HG02884 (cell line): Measurements from ENCODE around the gene DPP9.
"Not testable (repeated sequence)": the region's sequence is repeated elsewhere in the genome, so short reads cannot be mapped to it uniquely, and the experiment has no call there.

Experiments
- ATAC-seq: cut with Tn5 transposase; IDR thresholded peaks from one replicate; pipeline ENCODE4 v1.9.1; 2021; ENCODE audit warnings: mild to moderate bottlenecking, moderate library complexity; ENCODE audit not compliant: unreplicated experiment

DPP9 gene

GRCh38 chr19:4742723-4743646 lies 19.3 kb upstream of the DPP9 start:
- ATAC-seq: no peak

- no peak for ATAC-seq
Observed at GRCh38 chr19:4740092-4740491, 16.4 kb upstream of the DPP9 start.

GRCh38 chr19:4738734-4739133 lies 15.1 kb upstream of the DPP9 start:
- no peak for ATAC-seq

- ATAC-seq: no peak
Observed at GRCh38 chr19:4737955-4738600, 14.4 kb upstream of the DPP9 start.

GRCh38 chr19:4733755-4734345 lies 10.2 kb upstream of the DPP9 start:
- ATAC-seq: no peak

- ATAC-seq: no peak
Observed at GRCh38 chr19:4732680-4733114, 9.1 kb upstream of the DPP9 start.

GRCh38 chr19:4730740-4731171 lies 7.1 kb upstream of the DPP9 start:
- no peak for ATAC-seq

- no peak for ATAC-seq
Observed at GRCh38 chr19:4728871-4729270, 5.2 kb upstream of the DPP9 start.

- ATAC-seq: no peak
Observed at GRCh38 chr19:4722671-4723594, 709 bp downstream of the DPP9 start.

GRCh38 chr19:4721196-4721595 lies 2.4 kb downstream of the DPP9 start:
- ATAC-seq: no peak

- ATAC-seq: no peak
Observed at GRCh38 chr19:4720037-4720700, 3.5 kb downstream of the DPP9 start.

- no peak for ATAC-seq
Observed at GRCh38 chr19:4719499-4719866, 4.2 kb downstream of the DPP9 start.

- ATAC-seq: no peak
Observed at GRCh38 chr19:4717966-4718701, 5.5 kb downstream of the DPP9 start.

- no peak for ATAC-seq
Observed at GRCh38 chr19:4717191-4717965, 6.3 kb downstream of the DPP9 start.

GRCh38 chr19:4715529-4716221 lies 8.0 kb downstream of the DPP9 start:
- ATAC-seq: no peak

GRCh38 chr19:4715178-4715528 lies 8.5 kb downstream of the DPP9 start:
- ATAC-seq: not testable (repeated sequence)

GRCh38 chr19:4714016-4714415 lies 9.6 kb downstream of the DPP9 start:
- no peak for ATAC-seq

GRCh38 chr19:4713384-4713951 lies 10.2 kb downstream of the DPP9 start:
- no peak for ATAC-seq
